ENCODE results near the gene EPSTI1. TPM values are rescaled to one million over a fixed set of nuclear protein-coding genes. Genes with fewer than 3 reads are reported as not detected.

EPSTI1 gene
- total and polyA plus RNA-seq, 11 donors, result 1.3 to 36.1 (median 4.5) TPM

- no peak for TF ChIP-seq POLR2A (IDR thresholded peaks at IDR 0.05)
- TF ChIP-seq CTCF (IDR thresholded peaks at IDR 0.05), result no peak
- intact Hi-C loops (cut with DNase I), result loop anchor here in 7 of 10 donors (5.0 to 10.0 kb wide), 5 partner anchors 168 to 910 kb away; partner anchors contain the start of genes CCDC122 (in 2 of the 7) and LACC1 (in 2 of the 7)
- H3K9me3 ChIP-seq, result no peaks in the 10 kb centered on the region
- peaks cover 0 to 78% (median 34%) of the 10 kb centered on the region in 9 donors for H3K36me3 ChIP-seq
- H3K27me3 ChIP-seq, result no peaks in the 10 kb centered on the region
- WGBS, 4 donors, result 88 to 97% (median 95%) methylated on average over 1 of the region's 1 CpG
- DNase-seq (no peak), ATAC-seq (no peak)
- no peak overlapping the region for H3K27ac ChIP-seq
- peaks cover 0 to 13% (median 7%) of the 10 kb centered on the region in 12 donors for H3K4me1 ChIP-seq
- no peak overlapping the region for H3K4me3 ChIP-seq
These were observed 27.3 kb downstream of the EPSTI1 start for GRCh38 chr13:42964761-42965161.

DNA sequence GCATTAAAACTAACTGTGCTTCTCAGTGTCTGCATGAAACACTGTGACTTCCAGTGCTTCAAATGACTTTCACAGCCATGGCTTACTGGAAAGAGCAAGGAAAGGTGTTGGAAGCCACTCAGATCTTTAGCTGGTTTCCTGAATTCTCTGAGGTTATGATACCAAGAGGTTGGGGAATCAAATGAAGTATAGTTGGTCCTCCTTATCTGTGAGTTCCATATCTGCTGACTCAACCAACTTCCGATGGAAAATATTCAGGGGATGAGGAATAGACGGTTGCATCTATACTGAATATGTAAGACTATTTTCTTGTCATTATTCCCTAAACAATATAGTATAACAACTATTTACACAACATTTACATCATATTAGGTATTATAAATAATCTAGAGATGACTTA, 32.4 kb downstream of the EPSTI1 start:
- H3K9me3 ChIP-seq, result no peaks in the 10 kb centered on the region
- H3K27me3 ChIP-seq, result no peaks in the 10 kb centered on the region
- intact Hi-C loops (cut with DNase I), result loop anchor here in 5 of 10 donors (5.0 to 10.0 kb wide), 4 partner anchors 173 to 915 kb away; partner anchors contain the start of genes CCDC122 (in 2 of the 5) and LACC1 (in 2 of the 5)
- no peak overlapping the region for H3K27ac ChIP-seq
- no peaks in the 10 kb centered on the region for H3K4me1 ChIP-seq
- DNase-seq (no peak), ATAC-seq (no peak)
- H3K36me3 ChIP-seq, result peaks cover 0 to 99% (median 60%) of the 10 kb centered on the region in 9 donors
- TF ChIP-seq POLR2A (IDR thresholded peaks at IDR 0.05), result no peak
- no peak for TF ChIP-seq CTCF (IDR thresholded peaks at IDR 0.05)
- H3K4me3 ChIP-seq, result no peak overlapping the region
- 67 to 83% (median 78%) methylated on average over 2 of the region's 2 CpGs for WGBS, 4 donors

DNA sequence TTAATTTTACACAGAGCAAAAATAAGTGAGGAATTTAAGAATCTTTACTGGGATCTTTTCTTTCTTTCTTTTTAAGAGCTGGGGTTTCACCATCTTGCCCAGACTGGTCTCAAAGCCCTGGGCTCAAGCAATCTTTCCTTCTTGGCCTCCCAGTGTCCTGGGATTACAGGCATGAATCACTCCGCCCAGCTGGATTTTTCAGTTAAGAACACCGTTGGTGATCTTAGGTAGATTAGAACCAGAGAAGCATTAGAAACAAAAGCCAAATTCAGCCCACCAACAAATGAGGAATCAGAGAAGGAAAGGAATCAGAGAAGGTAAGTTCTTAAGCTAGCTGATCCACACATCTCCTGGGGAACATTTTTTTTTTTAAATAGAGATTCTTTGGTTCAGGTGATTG, 34.2 kb downstream of the EPSTI1 start:
- peaks cover 0 to 3% (median 0%) of the 10 kb centered on the region in 12 donors for H3K4me1 ChIP-seq
- no peak for ATAC-seq
- H3K9me3 ChIP-seq, result no peaks in the 10 kb centered on the region
- no peak for DNase-seq
- H3K27me3 ChIP-seq, result no peaks in the 10 kb centered on the region
- peaks cover 0 to 100% (median 59%) of the 10 kb centered on the region in 9 donors for H3K36me3 ChIP-seq
- no peak overlapping the region for H3K4me3 ChIP-seq
- no peak overlapping the region for H3K27ac ChIP-seq
- TF ChIP-seq POLR2A (IDR thresholded peaks at IDR 0.05), result no peak
- no peak for TF ChIP-seq CTCF (IDR thresholded peaks at IDR 0.05)
- WGBS, 4 donors, result 81 to 92% (median 88%) methylated on average over 2 of the region's 2 CpGs
- intact Hi-C loops (cut with DNase I), result loop anchor here in 1 of 10 donors (10.0 kb wide), 1 partner anchor 303 kb away; no protein-coding TSS in a partner anchor

- DNase-seq, result no peak
- peaks cover 0 to 3% (median 0%) of the 10 kb centered on the region in 12 donors for H3K4me1 ChIP-seq
- no peaks in the 10 kb centered on the region for H3K27me3 ChIP-seq
- 82 to 95% (median 95%) methylated on average over 4 of the region's 4 CpGs for WGBS, 4 donors
- H3K36me3 ChIP-seq, result peaks cover 0 to 99% (median 22%) of the 10 kb centered on the region in 9 donors
- intact Hi-C loops (cut with DNase I), result loop anchor here in 1 of 10 donors (10.0 kb wide), 1 partner anchor 295 kb away; no protein-coding TSS in a partner anchor
- ATAC-seq, result no peak
- no peak overlapping the region for H3K27ac ChIP-seq
- no peak overlapping the region for H3K4me3 ChIP-seq
- no peak for TF ChIP-seq POLR2A (IDR thresholded peaks at IDR 0.05)
- no peaks in the 10 kb centered on the region for H3K9me3 ChIP-seq
These were observed 41.9 kb downstream of the EPSTI1 start for GRCh38 chr13:42950181-42950580.

- H3K27ac ChIP-seq, result no peak overlapping the region
- TF ChIP-seq POLR2A (IDR thresholded peaks at IDR 0.05) (no peak), CTCF (IDR thresholded peaks at IDR 0.05) (no peak)
- H3K27me3 ChIP-seq, result no peaks in the 10 kb centered on the region
- H3K4me1 ChIP-seq, result no peaks in the 10 kb centered on the region
- 94 to 97% (median 95%) methylated on average over 7 to 11 of the region's 11 CpGs for WGBS, 4 donors
- intact Hi-C loops (cut with DNase I), result no loop called here
- H3K4me3 ChIP-seq, result no peak overlapping the region
- ATAC-seq, result no peak
- H3K36me3 ChIP-seq, result peaks cover 0 to 98% (median 9%) of the 10 kb centered on the region in 9 donors
- no peaks in the 10 kb centered on the region for H3K9me3 ChIP-seq
- peak in 1 of 5 donors; percentile 60 for DNase-seq
These were observed 44.1 kb downstream of the EPSTI1 start for GRCh38 chr13:42947925-42948324.
